Stimulated activated CD8-positive, alpha-beta memory T cell treated with anti-CD3 and anti-CD28 coated beads, Interleukin-4, amount 100 ng/mL, for 24 hours (primary cell): ENCODE measurements around the gene MRPS21.
"Not testable (repeated sequence)": the region's sequence is repeated elsewhere in the genome, so short reads cannot be mapped to it uniquely, and the experiment has no call there.

Experiments used
- DNase-seq: peaks from one replicate; pipeline ENCODE4 v3.0.0-alpha.2; 2020; ENCODE audit warnings: low read depth

The MRPS21 gene

GRCh38 chr1:150281758-150282557 is 11.7 kb upstream of the MRPS21 start, which contains the start of gene CIART:
Gene CIART, plus strand, starts transcription at chr1:150282554. Its CDS starts 714 bp downstream, at chr1:150283268.
- DNase-seq: peak; percentile 47

GRCh38 chr1:150282558-150282958 is 11.1 kb upstream of the MRPS21 start:
- DNase-seq: no peak

DNA sequence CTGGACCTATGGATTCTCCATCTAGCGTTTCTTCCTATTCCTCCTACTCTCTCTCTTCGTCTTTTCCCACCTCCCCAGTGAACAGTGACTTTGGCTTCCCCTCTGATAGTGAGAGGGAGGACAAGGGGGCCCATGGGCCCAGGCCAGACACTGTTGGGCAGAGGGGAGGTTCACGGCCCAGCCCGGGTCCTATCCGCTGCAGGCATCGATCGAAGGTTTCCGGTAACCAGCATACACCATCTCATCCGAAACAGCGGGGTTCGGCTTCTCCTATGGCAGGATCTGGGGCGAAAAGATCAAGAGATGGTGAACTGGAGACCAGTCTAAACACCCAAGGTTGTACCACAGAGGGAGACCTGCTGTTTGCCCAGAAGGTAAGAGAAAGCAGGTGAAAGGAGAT is 10.4 kb upstream of the MRPS21 start:
- no peak for DNase-seq

- DNase-seq: no peak
Measured at GRCh38 chr1:150288382-150288781, 5.3 kb upstream of the MRPS21 start.

- no peak for DNase-seq
Measured at GRCh38 chr1:150288822-150289221, 4.8 kb upstream of the MRPS21 start.

DNA sequence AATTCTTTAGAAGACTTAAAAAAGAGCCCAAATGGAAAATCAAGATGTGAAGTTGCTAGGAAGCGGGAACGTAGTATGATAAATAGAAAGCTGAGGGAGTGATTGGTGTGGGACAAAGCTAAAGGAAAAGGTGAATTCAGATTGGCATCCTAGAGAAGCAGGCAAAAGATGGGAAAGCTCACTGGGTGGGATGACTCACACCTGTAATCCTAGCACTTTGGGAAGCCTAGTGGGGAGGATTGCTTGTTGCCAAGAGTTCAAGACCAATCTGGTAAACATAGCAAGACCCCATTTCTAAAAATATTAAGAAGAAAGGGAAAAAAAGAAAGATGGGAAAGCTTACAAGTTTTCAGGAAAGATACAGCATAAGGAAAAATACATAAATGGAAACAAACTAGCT is 1.8 kb downstream of the MRPS21 start:
- DNase-seq: no peak

- no peak for DNase-seq
Measured at GRCh38 chr1:150299716-150300115, 6.1 kb downstream of the MRPS21 start.

- DNase-seq: no peak
Measured at GRCh38 chr1:150302338-150302737, 8.7 kb downstream of the MRPS21 start.

GRCh38 chr1:150302902-150303301 is 9.2 kb downstream of the MRPS21 start:
- no peak for DNase-seq

DNA sequence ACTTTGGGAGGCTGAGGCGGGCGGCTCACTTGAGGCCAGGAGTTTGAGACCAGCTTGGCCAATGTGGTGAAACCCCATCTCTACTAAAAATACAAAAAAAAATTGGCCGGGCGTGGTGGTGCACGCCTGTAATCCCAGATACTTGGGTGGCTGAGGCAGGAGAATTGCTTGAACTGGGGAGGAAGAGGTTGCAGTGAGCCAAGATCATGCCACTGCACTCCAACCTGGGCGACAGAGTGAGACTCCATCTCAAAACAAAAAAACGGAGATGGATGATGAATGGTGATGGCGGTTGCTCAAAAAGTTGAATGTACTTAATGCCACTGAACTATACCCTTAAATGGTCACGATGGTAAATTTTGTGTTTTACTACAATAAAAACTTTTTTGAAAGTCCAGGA is 14.9 kb downstream of the MRPS21 start:
- not testable (repeated sequence) for DNase-seq

DNA sequence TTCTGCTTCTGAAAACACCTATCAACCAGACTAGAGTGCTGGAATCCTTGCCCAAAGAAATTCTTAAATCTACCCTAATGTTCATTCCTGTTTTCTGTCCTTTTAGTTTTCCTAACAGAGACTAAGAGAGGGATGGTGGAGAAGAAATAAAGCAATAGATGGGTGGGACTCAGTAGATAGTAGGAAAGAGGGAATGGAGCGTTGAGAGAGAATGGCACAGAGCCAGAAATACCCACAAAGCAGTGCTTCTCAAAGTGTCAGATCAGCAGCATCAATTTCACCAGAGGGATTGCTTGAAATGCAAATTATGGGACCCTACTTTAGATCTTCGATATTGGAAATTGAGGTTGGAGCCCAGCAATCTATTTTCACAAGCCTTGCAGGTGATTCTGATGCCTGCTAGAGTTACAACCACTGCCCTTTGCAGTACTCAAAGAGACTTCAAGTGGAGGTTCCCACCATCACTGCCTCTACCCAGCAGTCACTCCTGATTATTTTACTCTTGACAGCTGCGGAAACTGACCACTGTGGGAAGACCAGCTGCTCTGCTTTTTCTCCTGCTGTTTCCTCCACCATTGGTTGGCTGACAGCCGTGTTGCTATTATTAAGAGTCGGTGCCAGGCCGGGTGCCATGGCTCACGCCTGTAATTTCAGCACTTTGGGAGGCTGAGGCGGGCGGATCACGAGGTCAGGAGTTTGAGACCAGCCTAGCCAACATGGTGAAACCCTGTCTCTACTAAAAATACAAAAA is 16.3 kb downstream of the MRPS21 start:
- no peak for DNase-seq

DNA sequence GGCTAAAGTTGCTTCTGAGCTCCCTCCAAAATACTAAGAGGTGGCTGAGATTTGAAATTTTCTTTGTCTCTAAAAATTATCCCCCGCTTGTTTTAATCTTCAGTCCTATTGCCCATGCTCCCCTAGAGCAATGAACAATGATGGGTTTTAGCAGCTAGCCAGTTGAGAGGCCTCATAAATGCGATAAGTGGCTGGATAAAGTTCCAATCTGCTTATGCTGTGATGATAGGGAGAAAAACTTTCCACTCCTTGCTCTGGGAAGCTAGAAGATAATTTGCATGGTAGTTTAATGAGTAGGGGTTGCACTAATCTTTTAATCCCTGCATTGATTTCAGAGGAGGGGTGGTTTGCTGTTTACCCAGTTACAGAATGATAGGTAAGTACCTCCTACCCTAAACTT is 18.1 kb downstream of the MRPS21 start:
- no peak for DNase-seq

- not testable (repeated sequence) for DNase-seq
Measured at GRCh38 chr1:150314691-150315090, 21.0 kb downstream of the MRPS21 start.

- no peak for DNase-seq
Measured at GRCh38 chr1:150320667-150320978, 27.0 kb downstream of the MRPS21 start.

GRCh38 chr1:150321826-150322166 is 28.1 kb downstream of the MRPS21 start:
- no peak for DNase-seq

GRCh38 chr1:150322310-150322709 is 28.6 kb downstream of the MRPS21 start:
- no peak for DNase-seq

GRCh38 chr1:150332651-150333290 is 39.1 kb downstream of the MRPS21 start:
- DNase-seq: no peak

GRCh38 chr1:150346316-150346715 is 52.7 kb downstream of the MRPS21 start:
- no peak for DNase-seq

DNA sequence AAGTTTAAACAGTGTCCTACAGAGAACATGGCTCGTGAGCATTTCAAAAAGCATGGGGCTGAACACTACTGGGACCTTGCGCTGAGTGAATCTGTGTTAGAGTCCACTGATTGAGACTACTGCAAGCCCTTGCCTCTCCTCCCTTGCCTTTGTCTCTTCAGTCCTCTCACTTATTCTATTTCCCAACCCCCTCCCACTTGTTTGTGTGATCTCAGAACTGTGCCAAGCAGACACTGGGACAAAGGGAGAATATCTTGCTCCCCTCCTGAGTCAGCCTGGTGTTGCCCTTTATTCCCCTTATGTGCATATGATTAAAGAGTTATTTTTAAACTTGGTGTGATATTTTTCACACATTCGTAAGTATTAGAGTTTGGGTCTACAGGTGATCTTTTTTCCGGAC is 59.2 kb downstream of the MRPS21 start:
- no peak for DNase-seq
